H9 (cell line): ENCODE results near the gene FBXO21. TPM values are rescaled to one million over a fixed set of nuclear protein-coding genes. Genes with fewer than 3 reads are reported as not detected.
A peak's percentile ranks its signal among the peaks of the same experiment; 100 is the strongest.

Source experiments
- DNase-seq: peaks from one replicate; pipeline ENCODE4 v3.0.0-alpha.2; 2017
- H2AFZ ChIP-seq: one replicate; pipeline ENCODE4 v1.6.1; 2013; ENCODE audit warnings: mild to moderate bottlenecking, low read length, control low read depth, moderate library complexity
- H2AK5ac ChIP-seq: 2 replicates; pipeline ENCODE4 v1.6.1; 2013; ENCODE audit warnings: low read length, control low read depth, mixed read lengths; ENCODE audit not compliant: insufficient read length
- H2BK120ac ChIP-seq: one replicate; pipeline ENCODE4 v1.6.1; 2013; ENCODE audit warnings: low read depth, mild to moderate bottlenecking, low read length, control low read depth, inconsistent platforms; ENCODE audit not compliant: poor library complexity, severe bottlenecking
- H2BK12ac ChIP-seq: 2 replicates; pipeline ENCODE4 v1.6.1; 2013; ENCODE audit warnings: low read length, control low read depth, mixed read lengths, low read depth; ENCODE audit not compliant: insufficient read length
- H2BK15ac ChIP-seq: 2 replicates; pipeline ENCODE4 v1.6.1; 2013; ENCODE audit warnings: low read depth, low read length, control low read depth
- H2BK20ac ChIP-seq: one replicate; pipeline ENCODE4 v1.6.1; 2013; ENCODE audit warnings: low read depth, mild to moderate bottlenecking, low read length, control low read depth, inconsistent platforms; ENCODE audit not compliant: poor library complexity, severe bottlenecking
- H2BK5ac ChIP-seq: 2 replicates; pipeline ENCODE4 v1.6.1; 2013; ENCODE audit warnings: low read length, control low read depth, mixed read lengths; ENCODE audit not compliant: insufficient read length
- H3K14ac ChIP-seq: 2 replicates; pipeline ENCODE4 v1.6.1; 2013; ENCODE audit warnings: low read length, control low read depth; ENCODE audit not compliant: insufficient read depth
- H3K18ac ChIP-seq: 2 replicates; pipeline ENCODE4 v1.6.1; 2013; ENCODE audit warnings: low read depth, mild to moderate bottlenecking, mixed read lengths, low read length, control low read depth; ENCODE audit not compliant: insufficient read length
- H3K23ac ChIP-seq: 2 replicates; pipeline ENCODE4 v1.6.1; 2013; ENCODE audit warnings: low read length, control low read depth, mixed read lengths, low read depth; ENCODE audit not compliant: insufficient read length
- H3K23me2 ChIP-seq: 2 replicates; pipeline ENCODE4 v1.6.1; 2013; ENCODE audit warnings: low read depth, mild to moderate bottlenecking, mixed read lengths, low read length, control low read depth; ENCODE audit not compliant: insufficient read length, poor library complexity, severe bottlenecking
- H3K27ac ChIP-seq: 2 replicates; pipeline ENCODE4 v1.5.1; 2013; ENCODE audit warnings: low read length, control low read depth, mixed read lengths, low read depth; ENCODE audit not compliant: insufficient read length
- H3K27me3 ChIP-seq: 2 replicates; pipeline ENCODE4 v1.6.1; 2013; ENCODE audit warnings: low read length, control low read depth, inconsistent platforms; ENCODE audit not compliant: insufficient read depth
- H3K4ac ChIP-seq: 2 replicates; pipeline ENCODE4 v1.6.1; 2013; ENCODE audit warnings: low read depth, mild to moderate bottlenecking, control low read depth, inconsistent platforms, low read length, moderate library complexity
- H3K4me1 ChIP-seq: 2 replicates; pipeline ENCODE4 v1.6.1; 2013; ENCODE audit warnings: low read length, control low read depth, inconsistent platforms; ENCODE audit not compliant: insufficient read depth
- H3K4me2 ChIP-seq: 2 replicates; pipeline ENCODE4 v1.6.1; 2013; ENCODE audit warnings: low read length, control low read depth, mixed read lengths; ENCODE audit not compliant: insufficient read length, insufficient read depth
- H3K56ac ChIP-seq: 2 replicates; pipeline ENCODE4 v1.6.1; 2013; ENCODE audit warnings: low read depth, mild to moderate bottlenecking, mixed read lengths, low read length, control low read depth; ENCODE audit not compliant: insufficient read length
- H3K79me1 ChIP-seq: 2 replicates; pipeline ENCODE4 v1.6.1; 2013; ENCODE audit warnings: low read depth, mild to moderate bottlenecking, moderate library complexity, low read length, control low read depth, inconsistent platforms; ENCODE audit not compliant: insufficient read depth, poor library complexity, severe bottlenecking
- H3K79me2 ChIP-seq: 2 replicates; pipeline ENCODE4 v1.6.1; 2013; ENCODE audit warnings: low read length, control low read depth, inconsistent platforms; ENCODE audit not compliant: insufficient read depth
- H3K9ac ChIP-seq: 2 replicates; pipeline ENCODE4 v1.6.1; 2013; ENCODE audit warnings: low read length, control low read depth, mixed read lengths; ENCODE audit not compliant: insufficient read length; ENCODE audit errors: extremely low read depth
- H3K9me3 ChIP-seq: one replicate; pipeline ENCODE4 v1.6.1; 2013; ENCODE audit warnings: low read depth, low read length, inconsistent platforms; ENCODE audit not compliant: control insufficient read depth
- H3T11ph ChIP-seq: one replicate; pipeline ENCODE4 v1.6.1; 2013; ENCODE audit warnings: mild to moderate bottlenecking, low read length, control low read depth, inconsistent platforms
- H4K20me1 ChIP-seq: one replicate; pipeline ENCODE4 v1.6.1; 2013; ENCODE audit not compliant: control insufficient read depth, insufficient read length, insufficient read depth
- H4K5ac ChIP-seq: 2 replicates; pipeline ENCODE4 v1.6.1; 2013; ENCODE audit warnings: low read depth, mild to moderate bottlenecking, mixed read lengths, low read length, control low read depth; ENCODE audit not compliant: insufficient read length
- H4K8ac ChIP-seq: replicated peaks from 2 replicates; pipeline ENCODE4 v1.6.1; 2013; ENCODE audit warnings: low read length, control low read depth, mixed read lengths, low read depth; ENCODE audit not compliant: insufficient read length
- H4K91ac ChIP-seq: 2 replicates; pipeline ENCODE4 v1.6.1; 2013; ENCODE audit warnings: low read depth, mild to moderate bottlenecking, moderate library complexity, mixed read lengths, low read length, control low read depth; ENCODE audit not compliant: insufficient read length
- H3K27ac Mint-ChIP-seq, 3 experiments: 2 replicates in 2 of 3; 3 replicates in 1 of 3; pipeline ENCODE4 v1.8.0; 2020 to 2021; ENCODE audit warnings: mixed read lengths in 3 of 3, mild to moderate bottlenecking in 1 of 3, moderate library complexity in 1 of 3
- H3K27me3 Mint-ChIP-seq: 2 replicates; pipeline ENCODE4 v1.8.0; 2021; ENCODE audit warnings: low read depth, mild to moderate bottlenecking, moderate library complexity, mixed read lengths
- H3K36me3 Mint-ChIP-seq, 3 experiments: 2 replicates in 2 of 3; 3 replicates in 1 of 3; pipeline ENCODE4 v1.8.0; 2020 to 2021; ENCODE audit warnings: low read depth in 3 of 3, mixed read lengths in 3 of 3; ENCODE audit not compliant: insufficient read depth in 1 of 3
- H3K4me1 Mint-ChIP-seq, 2 experiments: 2 replicates each; pipeline ENCODE4 v1.8.0; 2020; ENCODE audit warnings: mixed read lengths in 2 of 2
- H3K4me3 Mint-ChIP-seq, 2 experiments: 2 replicates in 1 of 2; 3 replicates in 1 of 2; pipeline ENCODE4 v1.8.0; 2020 to 2021; ENCODE audit warnings: mild to moderate bottlenecking in 2 of 2, mixed read lengths in 2 of 2, moderate library complexity in 1 of 2
- H3K9me3 Mint-ChIP-seq, 2 experiments: 2 replicates in 1 of 2; 3 replicates in 1 of 2; pipeline ENCODE4 v1.8.0; 2020; ENCODE audit warnings: mild to moderate bottlenecking in 2 of 2, mixed read lengths in 2 of 2, moderate library complexity in 1 of 2
- WGBS: extraction: QIAGEN DNeasy Blood & Tissue Kit; methylation state at CpG from one replicate; pipeline ENCODE4 v1.1.7; 2013; ENCODE audit warnings: missing lambda C conversion rate, low lambda C conversion rate, mixed read lengths; ENCODE audit not compliant: insufficient read length; ENCODE audit errors: extremely low coverage; 5-methylcytosine and 5-hydroxymethylcytosine counted together
- total RNA-seq: library from RNA; stranded (reverse); gene quantifications from 2 replicates; pipeline ENCODE4 v1.2.1, GENCODE V29; 2021
- TF ChIP-seq, protein P1 (sequence below): fragments of 200-600 bp; sonication (generic); conservative IDR thresholded peaks from 3 replicates; pipeline ENCODE4 v1.8.0; 2021; ENCODE audit warnings: antibody characterized with exemption, mild to moderate bottlenecking

The FBXO21 gene
- total RNA-seq, 1 experiment from 2014 or later, result 58.6 TPM

DNA sequence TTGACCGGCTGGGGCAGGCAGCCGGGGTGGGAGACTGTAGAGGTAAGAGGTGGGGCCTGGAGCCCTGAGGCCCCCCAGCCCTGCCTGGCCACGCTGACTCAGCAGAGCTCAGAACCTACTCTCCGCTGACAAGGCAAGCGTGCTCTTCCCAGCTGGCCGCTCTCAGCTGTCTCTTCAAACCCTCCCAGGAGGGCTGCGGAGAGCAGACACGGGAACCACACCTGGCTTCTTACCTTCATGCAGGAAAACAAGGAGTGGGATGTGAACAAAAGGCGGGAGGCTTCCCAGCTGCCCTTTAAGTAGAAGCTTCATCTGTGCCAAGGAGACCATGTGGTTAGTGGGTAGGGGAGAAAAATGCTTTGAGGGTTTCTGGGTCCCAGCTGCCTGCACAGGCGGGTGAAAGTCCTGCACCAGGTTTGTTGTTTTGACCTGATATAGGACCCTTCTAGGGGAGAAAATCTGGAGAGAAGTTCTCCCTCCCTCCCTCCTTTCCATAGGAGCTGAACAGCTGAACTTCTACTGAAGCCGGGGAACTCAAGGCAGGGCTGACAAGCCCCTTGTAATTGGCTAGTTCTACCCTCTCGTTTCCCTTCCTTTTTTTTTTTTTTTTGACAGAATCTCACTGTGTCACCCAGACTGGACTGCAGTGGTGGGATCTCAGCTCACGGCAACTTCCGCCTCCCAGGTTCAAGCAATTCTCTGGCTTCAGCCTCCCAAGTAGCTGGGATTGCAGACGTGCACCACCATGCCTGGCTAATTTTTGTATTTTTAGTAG is 78.3 kb downstream of the FBXO21 start:
- Mint-ChIP-seq H3K4me3 (no peak overlapping the region), H3K36me3 (no peaks in the 10 kb centered on the region), H3K27me3 (peaks cover 7% of the 10 kb centered on the region), H3K9me3 (peaks cover 0 to 2% of the 10 kb centered on the region in 2 experiments; a peak in 2 of 5 replicates), H3K4me1 (peaks cover 14 to 29% of the 10 kb centered on the region in 2 experiments), H3K27ac (peak overlapping the region in 2 of 3 experiments; percentile 72 to 73; a peak in 2 of 7 replicates)
- Histone ChIP-seq H2BK20ac (no peak overlapping the region), H3K79me1 (no peaks in the 10 kb centered on the region), H3K23me2 (no peaks in the 10 kb centered on the region), H3K9ac (no peak overlapping the region), H3T11ph (no peak overlapping the region), H3K14ac (peak overlapping the region; percentile 78), H2BK120ac (no peak overlapping the region), H2BK12ac (no peak overlapping the region), H3K27ac (no peak overlapping the region), H4K5ac (no peak overlapping the region), H3K23ac (no peak overlapping the region), H2AK5ac (no peak overlapping the region), H3K4ac (no peak overlapping the region), H2AFZ (peak overlapping the region; percentile 35), H3K27me3 (no peaks in the 10 kb centered on the region), H4K91ac (no peak overlapping the region), H3K18ac (peak overlapping the region; percentile 34), H3K4me2 (no peak overlapping the region), H3K56ac (no peak overlapping the region), H4K20me1 (no peaks in the 10 kb centered on the region), H3K4me1 (peaks cover 7% of the 10 kb centered on the region; the same call in 1 of the 2 replicates), H2BK5ac (no peak overlapping the region), H4K8ac (no peak overlapping the region), H3K79me2 (no peaks in the 10 kb centered on the region), H2BK15ac (no peak overlapping the region), H3K9me3 (no peaks in the 10 kb centered on the region)
- TF ChIP-seq, protein P1, sequence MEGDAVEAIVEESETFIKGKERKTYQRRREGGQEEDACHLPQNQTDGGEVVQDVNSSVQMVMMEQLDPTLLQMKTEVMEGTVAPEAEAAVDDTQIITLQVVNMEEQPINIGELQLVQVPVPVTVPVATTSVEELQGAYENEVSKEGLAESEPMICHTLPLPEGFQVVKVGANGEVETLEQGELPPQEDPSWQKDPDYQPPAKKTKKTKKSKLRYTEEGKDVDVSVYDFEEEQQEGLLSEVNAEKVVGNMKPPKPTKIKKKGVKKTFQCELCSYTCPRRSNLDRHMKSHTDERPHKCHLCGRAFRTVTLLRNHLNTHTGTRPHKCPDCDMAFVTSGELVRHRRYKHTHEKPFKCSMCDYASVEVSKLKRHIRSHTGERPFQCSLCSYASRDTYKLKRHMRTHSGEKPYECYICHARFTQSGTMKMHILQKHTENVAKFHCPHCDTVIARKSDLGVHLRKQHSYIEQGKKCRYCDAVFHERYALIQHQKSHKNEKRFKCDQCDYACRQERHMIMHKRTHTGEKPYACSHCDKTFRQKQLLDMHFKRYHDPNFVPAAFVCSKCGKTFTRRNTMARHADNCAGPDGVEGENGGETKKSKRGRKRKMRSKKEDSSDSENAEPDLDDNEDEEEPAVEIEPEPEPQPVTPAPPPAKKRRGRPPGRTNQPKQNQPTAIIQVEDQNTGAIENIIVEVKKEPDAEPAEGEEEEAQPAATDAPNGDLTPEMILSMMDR, result no peak
- WGBS, result no CpG with 5 or more reads among the region's 15 CpGs
- peak; percentile 63 for DNase-seq
